Measurements from ENCODE around the gene KMT5C.

The KMT5C gene

GRCh38 chr19:55348317-55349034 lies 8.8 kb downstream of the KMT5C start:
- no peak for DNase-seq

- DNase-seq = no peak
Observed at GRCh38 chr19:55350620-55351315, 11.1 kb downstream of the KMT5C start.

GRCh38 chr19:55352040-55352439 lies 12.4 kb downstream of the KMT5C start:
- no peak for DNase-seq

GRCh38 chr19:55352549-55353145 lies 13.0 kb downstream of the KMT5C start:
- DNase-seq = no peak

GRCh38 chr19:55353356-55353802 lies 13.7 kb downstream of the KMT5C start:
- DNase-seq = no peak

GRCh38 chr19:55353803-55354697 lies 14.4 kb downstream of the KMT5C start:
- no peak for DNase-seq

GRCh38 chr19:55354698-55355212 lies 15.1 kb downstream of the KMT5C start, which contains the start of gene COX6B2:
TSS of gene COX6B2 (minus strand) at chr19:55354719. CDS start at chr19:55354521, 198 bp downstream.
- no peak for DNase-seq

GRCh38 chr19:55355213-55355821 lies 15.6 kb downstream of the KMT5C start:
- no peak for DNase-seq

GRCh38 chr19:55358493-55358892 lies 18.8 kb downstream of the KMT5C start:
- no peak for DNase-seq

- no peak for DNase-seq
Observed at GRCh38 chr19:55358943-55359908, 19.6 kb downstream of the KMT5C start.

GRCh38 chr19:55360902-55361301 lies 21.2 kb downstream of the KMT5C start:
- no peak for DNase-seq

- DNase-seq = no peak
Observed at GRCh38 chr19:55362174-55362989, 22.7 kb downstream of the KMT5C start.

GRCh38 chr19:55362990-55363716 lies 23.5 kb downstream of the KMT5C start, which contains the start of gene GARIN5B:
TSS of gene GARIN5B (minus strand) at chr19:55363260. CDS start at chr19:55363066, 194 bp downstream.
- no peak for DNase-seq

- DNase-seq = no peak
Observed at GRCh38 chr19:55365245-55365644, 25.6 kb downstream of the KMT5C start.

- no peak for DNase-seq
Observed at GRCh38 chr19:55365964-55366363, 26.3 kb downstream of the KMT5C start.

GRCh38 chr19:55366790-55367189 lies 27.1 kb downstream of the KMT5C start:
- DNase-seq = no peak

- DNase-seq = no peak
Observed at GRCh38 chr19:55368106-55368505, 28.4 kb downstream of the KMT5C start.

- no peak for DNase-seq
Observed at GRCh38 chr19:55368701-55369563, 29.3 kb downstream of the KMT5C start.

All from hippocampal formation (tissue), 2 donors.